Hepatic stellate cell (primary cell): Measurements from ENCODE around the gene KCNJ18.
"Not testable (repeated sequence)": the region's sequence is repeated elsewhere in the genome, so short reads cannot be mapped to it uniquely, and the experiment has no call there.

Experiments used
- DNase-seq: peaks from one replicate; pipeline ENCODE4 v3.0.0; 2011; ENCODE audit warnings: low spot score

Gene KCNJ18

GRCh38 chr17:21731076-21731475 lies 38.8 kb downstream of the KCNJ18 start:
- not testable (repeated sequence) for DNase-seq

GRCh38 chr17:21733931-21734330 lies 41.6 kb downstream of the KCNJ18 start:
- not testable (repeated sequence) for DNase-seq

- not testable (repeated sequence) for DNase-seq
These were observed 43.5 kb downstream of the KCNJ18 start for GRCh38 chr17:21735814-21736213.

- DNase-seq, result not testable (repeated sequence)
These were observed 44.8 kb downstream of the KCNJ18 start for GRCh38 chr17:21737015-21737580.

GRCh38 chr17:21738241-21738640 lies 45.9 kb downstream of the KCNJ18 start:
- not testable (repeated sequence) for DNase-seq

GRCh38 chr17:21738877-21739474 lies 46.7 kb downstream of the KCNJ18 start:
- not testable (repeated sequence) for DNase-seq

GRCh38 chr17:21739485-21739884 lies 47.2 kb downstream of the KCNJ18 start:
- DNase-seq, result not testable (repeated sequence)

GRCh38 chr17:21740836-21741235 lies 48.5 kb downstream of the KCNJ18 start:
- not testable (repeated sequence) for DNase-seq

- not testable (repeated sequence) for DNase-seq
These were observed 49.2 kb downstream of the KCNJ18 start for GRCh38 chr17:21741520-21741919.

- no peak for DNase-seq
These were observed 50.0 kb downstream of the KCNJ18 start for GRCh38 chr17:21742326-21742725.

GRCh38 chr17:21744151-21744550 lies 51.8 kb downstream of the KCNJ18 start:
- DNase-seq, result not testable (repeated sequence)

- DNase-seq, result not testable (repeated sequence)
These were observed 52.3 kb downstream of the KCNJ18 start for GRCh38 chr17:21744621-21745020.

- DNase-seq, result not testable (repeated sequence)
These were observed 53.2 kb downstream of the KCNJ18 start for GRCh38 chr17:21745385-21746054.

GRCh38 chr17:21746415-21746814 lies 54.1 kb downstream of the KCNJ18 start:
- not testable (repeated sequence) for DNase-seq

- not testable (repeated sequence) for DNase-seq
These were observed 55.0 kb downstream of the KCNJ18 start for GRCh38 chr17:21747195-21747915.

GRCh38 chr17:21748686-21749085 lies 56.4 kb downstream of the KCNJ18 start:
- DNase-seq, result not testable (repeated sequence)

- DNase-seq, result not testable (repeated sequence)
These were observed 57.6 kb downstream of the KCNJ18 start for GRCh38 chr17:21749696-21750531.

GRCh38 chr17:21751111-21751510 lies 58.8 kb downstream of the KCNJ18 start:
- not testable (repeated sequence) for DNase-seq
